ENCODE results near the gene MMP2.

DNA sequence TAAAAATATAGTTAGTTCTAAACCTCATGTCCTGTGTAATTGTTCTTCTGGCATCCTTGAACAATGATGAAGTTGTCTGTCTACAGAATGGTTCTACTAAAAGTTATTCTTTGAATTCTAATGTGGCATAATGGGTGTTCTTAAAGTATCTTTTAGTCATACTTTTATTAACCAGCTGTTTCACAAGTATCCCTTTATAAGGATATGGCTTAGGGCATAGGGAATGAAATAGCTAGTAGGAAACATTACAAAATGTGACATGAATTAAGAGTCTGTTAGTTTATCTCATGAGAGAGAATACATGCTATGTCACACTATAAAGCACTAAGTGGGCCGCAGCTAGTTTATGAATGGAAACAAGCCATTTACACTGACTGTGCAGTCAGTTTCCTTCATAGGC is 61.2 kb downstream of the MMP2 start:
- no peak for TF ChIP-seq CTCF (IDR thresholded peaks at IDR 0.05 in 2 of 3, conservative IDR thresholded peaks at IDR 0.05 in 1 of 3; ENCODE audit: control insufficient read depth in 2 of 3, extremely low read depth in 1 of 3, insufficient read depth in 1 of 3, low read depth in 3 of 3, low read length in 3 of 3)
- no peak for TF ChIP-seq CHD4 (IDR thresholded peaks at IDR 0.05)
- no peak for TF ChIP-seq ZZZ3 (IDR thresholded peaks at IDR 0.05; ENCODE audit: control insufficient read depth, insufficient read length, low read depth)
- TF ChIP-seq, protein P1, sequence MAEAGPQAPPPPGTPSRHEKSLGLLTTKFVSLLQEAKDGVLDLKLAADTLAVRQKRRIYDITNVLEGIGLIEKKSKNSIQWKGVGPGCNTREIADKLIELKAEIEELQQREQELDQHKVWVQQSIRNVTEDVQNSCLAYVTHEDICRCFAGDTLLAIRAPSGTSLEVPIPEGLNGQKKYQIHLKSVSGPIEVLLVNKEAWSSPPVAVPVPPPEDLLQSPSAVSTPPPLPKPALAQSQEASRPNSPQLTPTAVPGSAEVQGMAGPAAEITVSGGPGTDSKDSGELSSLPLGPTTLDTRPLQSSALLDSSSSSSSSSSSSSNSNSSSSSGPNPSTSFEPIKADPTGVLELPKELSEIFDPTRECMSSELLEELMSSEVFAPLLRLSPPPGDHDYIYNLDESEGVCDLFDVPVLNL (IDR thresholded peaks at IDR 0.05; ENCODE audit: low read depth, low read length): no peak
- TF ChIP-seq ZNF384 (IDR thresholded peaks at IDR 0.05; ENCODE audit: borderline replicate concordance, low read depth, low read length): no peak
- no peak for TF ChIP-seq RFX5 (IDR thresholded peaks at IDR 0.05; ENCODE audit: low read depth, low read length)
- TF ChIP-seq RAD21 (IDR thresholded peaks at IDR 0.05; ENCODE audit: insufficient read depth, low read depth, low read length): no peak
- TF ChIP-seq SUZ12 (IDR thresholded peaks at IDR 0.05; ENCODE audit: unreplicated experiment): no peak
- TF ChIP-seq YY1 (IDR thresholded peaks at IDR 0.05; ENCODE audit: low read depth, low read length): no peak
- TF ChIP-seq RCOR1 (conservative IDR thresholded peaks at IDR 0.05; ENCODE audit: low read depth, low read length): no peak
- TF ChIP-seq RB1 (IDR thresholded peaks at IDR 0.05; ENCODE audit: borderline replicate concordance): no peak
- TF ChIP-seq HDAC2 (IDR thresholded peaks at IDR 0.05): no peak
- TF ChIP-seq PML (IDR thresholded peaks at IDR 0.05; ENCODE audit: low read length): no peak

Data from GM12878 (cell line).